Esophagus squamous epithelium (tissue), 5 donors: ENCODE data around the gene HRK. TPM values are rescaled to one million over a fixed set of nuclear protein-coding genes. Genes with fewer than 3 reads are reported as not detected.

ENCODE experiments used
- DNase-seq: peaks from one replicate; lab custom pipeline; 2025; lab: John Stamatoyannopoulos, UW
- H3K27ac ChIP-seq, 4 donors: fragments of 200-600 bp; sonication (generic); one replicate each; pipeline ENCODE4 v1.5.1; 2016 to 2019; ENCODE audit warnings: mild to moderate bottlenecking in 1 of 4
- H3K27me3 ChIP-seq, 4 donors: fragments of 200-600 bp; sonication (generic); 1 replicate in 3 of 4; 2 replicates in 1 of 4; pipeline versions ENCODE4 v1.5.1 to v1.6.0; 2017 to 2021; ENCODE audit warnings: antibody characterized with exemption in 1 of 4
- H3K36me3 ChIP-seq, 3 donors: fragments of 200-600 bp; sonication (generic); one replicate each; pipeline ENCODE4 v1.5.1; 2016 to 2019
- H3K4me1 ChIP-seq, 3 donors: fragments of 200-600 bp; sonication (generic); one replicate each; pipeline ENCODE4 v1.5.1; 2017 to 2019
- H3K4me3 ChIP-seq, 4 donors: fragments of 200-600 bp; sonication (generic); 1 replicate in 3 of 4; 2 replicates in 1 of 4; pipeline ENCODE4 v1.5.1; 2016 to 2019; ENCODE audit warnings: mild to moderate bottlenecking in 2 of 4, moderate library complexity in 1 of 4
- H3K9me3 ChIP-seq, 3 donors: fragments of 200-600 bp; sonication (generic); one replicate each; pipeline ENCODE4 v1.5.1; 2016 to 2019
- CTCF ChIP-seq, 6 experiments: fragments of 450-650 bp in 4 of 6; fragments of 200-600 bp in 2 of 6; sonication (generic) in 2 of 6; IDR thresholded peaks; one replicate each; pipeline ENCODE4 v1.5.1; 2016 to 2019; ENCODE audit warnings: antibody characterized with exemption in 6 of 6, mild to moderate bottlenecking in 4 of 6, moderate library complexity in 4 of 6
- POLR2A ChIP-seq, 4 donors: fragments of 450-650 bp; IDR thresholded peaks; one replicate each; pipeline ENCODE4 v1.6.1; 2017; ENCODE audit warnings: antibody characterized with exemption in 4 of 4, mild to moderate bottlenecking in 4 of 4, moderate library complexity in 3 of 4
- WGBS, 2 donors: methylation state at CpG; one replicate each; pipeline ENCODE4 v1.1.5; 2018; 5-methylcytosine and 5-hydroxymethylcytosine counted together
- intact Hi-C: fragments of 100-400 bp; cut with DNase I; formaldehyde crosslinking; loops from one replicate; pipeline ENCODE4 v1.15.0; 2022
- total RNA-seq, 4 donors: library from RNA; depleted of rRNA; stranded (reverse); fragments of >200 nt; gene quantifications; one replicate each; pipeline ENCODE4 v1.1.0, GENCODE V29; 2016
- donor health status: DM: yes; HTN: yes; CAD: no.

The HRK gene
- total RNA-seq, 4 donors from 2014 or later, result 0.19 to 1.00 (median 0.25) TPM

- H3K27me3 ChIP-seq, result peaks cover 0 to 96% (median 14%) of the 10 kb centered on the region in 4 donors
- peaks cover 8 to 24% (median 10%) of the 10 kb centered on the region in 3 donors for H3K4me1 ChIP-seq
- H3K36me3 ChIP-seq, result no peaks in the 10 kb centered on the region
- peaks cover 0 to 4% (median 0%) of the 10 kb centered on the region in 3 donors for H3K9me3 ChIP-seq
- intact Hi-C loops, result no loop called here
- TF ChIP-seq CTCF (IDR thresholded peaks at IDR 0.05) (no peak), POLR2A (IDR thresholded peaks at IDR 0.05) (no peak)
- WGBS, 2 donors, result 66 to 77% methylated on average over 2 of the region's 2 CpGs
- H3K27ac ChIP-seq, result no peak overlapping the region
- H3K4me3 ChIP-seq, result no peak overlapping the region
- DNase-seq, result no peak
Observed at GRCh38 chr12:116885491-116885890, 4.2 kb upstream of the HRK start.

- Histone ChIP-seq H3K27me3 (peaks cover 0 to 96% (median 14%) of the 10 kb centered on the region in 4 donors), H3K4me3 (no peak overlapping the region), H3K4me1 (peaks cover 8 to 30% (median 16%) of the 10 kb centered on the region in 3 donors), H3K36me3 (no peaks in the 10 kb centered on the region), H3K9me3 (no peaks in the 10 kb centered on the region), H3K27ac (no peak overlapping the region)
- no peak for DNase-seq
- intact Hi-C loops, result no loop called here
- no peak for TF ChIP-seq POLR2A (IDR thresholded peaks at IDR 0.05)
- TF ChIP-seq CTCF (IDR thresholded peaks at IDR 0.05), result no peak
- WGBS, 2 donors, result 85 to 88% methylated on average over 2 to 3 of the region's 3 CpGs
Observed at GRCh38 chr12:116884871-116885270, 3.6 kb upstream of the HRK start.

GRCh38 chr12:116882742-116883141 lies 1.5 kb upstream of the HRK start:
- peak in 3 of 6 experiments; percentile 8 to 39 (median 14) for TF ChIP-seq CTCF (IDR thresholded peaks at IDR 0.05)
- TF ChIP-seq POLR2A (IDR thresholded peaks at IDR 0.05), result no peak
- Histone ChIP-seq H3K27ac (no peak overlapping the region), H3K9me3 (no peaks in the 10 kb centered on the region), H3K4me1 (peaks cover 20 to 51% (median 33%) of the 10 kb centered on the region in 3 donors), H3K27me3 (peaks cover 0 to 98% (median 18%) of the 10 kb centered on the region in 4 donors), H3K4me3 (no peak overlapping the region), H3K36me3 (no peaks in the 10 kb centered on the region)
- intact Hi-C loops, result no loop called here
- WGBS, 2 donors, result 10 to 30% methylated on average over 5 to 6 of the region's 6 CpGs
- no peak for DNase-seq

- DNase-seq, result no peak
- H3K36me3 ChIP-seq, result no peaks in the 10 kb centered on the region
- intact Hi-C loops, result no loop called here
- H3K27me3 ChIP-seq, result peaks cover 0 to 98% (median 18%) of the 10 kb centered on the region in 4 donors
- 1 to 7% methylated on average over 17 of the region's 29 CpGs for WGBS, 2 donors
- H3K4me1 ChIP-seq, result peaks cover 20 to 51% (median 33%) of the 10 kb centered on the region in 3 donors
- H3K9me3 ChIP-seq, result no peaks in the 10 kb centered on the region
- peak overlapping the region in 2 of 4 donors; percentile 44 to 65 for H3K4me3 ChIP-seq
- no peak overlapping the region for H3K27ac ChIP-seq
- TF ChIP-seq CTCF (IDR thresholded peaks at IDR 0.05) (no peak), POLR2A (IDR thresholded peaks at IDR 0.05) (no peak)
Observed at GRCh38 chr12:116881877-116882507, 751 bp upstream of the HRK start.

GRCh38 chr12:116880817-116881324 lies 370 bp downstream of the HRK start:
- H3K27me3 ChIP-seq, result peaks cover 0 to 100% (median 18%) of the 10 kb centered on the region in 4 donors
- intact Hi-C loops, result no loop called here
- no peak for DNase-seq

More at GRCh38 chr12:116880817-116881324, 370 bp downstream of the HRK start:
- H3K4me1 ChIP-seq, result peaks cover 20 to 51% (median 33%) of the 10 kb centered on the region in 3 donors
- 0 to 2% methylated on average over 14 to 22 of the region's 65 CpGs for WGBS, 2 donors
- no peaks in the 10 kb centered on the region for H3K36me3 ChIP-seq
- TF ChIP-seq CTCF (IDR thresholded peaks at IDR 0.05) (peak in 1 of 6 experiments; percentile 17), POLR2A (IDR thresholded peaks at IDR 0.05) (no peak)
- no peaks in the 10 kb centered on the region for H3K9me3 ChIP-seq
- no peak overlapping the region for H3K27ac ChIP-seq
- H3K4me3 ChIP-seq, result peak overlapping the region; percentile 16 to 65 (median 36)
